ENCODE measurements around the gene ENDOV. TPM values are rescaled to one million over a fixed set of nuclear protein-coding genes. Genes with fewer than 3 reads are reported as not detected.

The ENDOV gene
- total and polyA plus RNA-seq, 5 experiments from 2014 or later: 7.5 to 20.6 (median 10.3) TPM

GRCh38 chr17:80470603-80471002, 55.6 kb downstream of the ENDOV start:
- peaks cover 18 to 28% (median 23%) of the 10 kb centered on the region in 4 donors for H3K4me1 Mint-ChIP-seq
- no peak for DNase-seq
- no peak for ATAC-seq
- H3K9me3 Mint-ChIP-seq: no peaks in the 10 kb centered on the region
- H3K36me3 Mint-ChIP-seq: peaks cover 0 to 5% (median 3%) of the 10 kb centered on the region in 3 donors
- H3K27ac Mint-ChIP-seq: peak overlapping the region in 1 of 10 donors; percentile 42
- POLR2A ChIA-PET: no interaction called here
- peaks cover 25 to 87% (median 53%) of the 10 kb centered on the region in 5 donors for H3K27me3 Mint-ChIP-seq
- peak overlapping the region in 1 of 10 donors; percentile 24 for H3K4me3 Mint-ChIP-seq

GRCh38 chr17:80471922-80472321, 57.0 kb downstream of the ENDOV start:
- Mint-ChIP-seq H3K4me3 (peak overlapping the region in 2 of 10 donors; percentile 19 to 41), H3K36me3 (peaks cover 0 to 5% (median 3%) of the 10 kb centered on the region in 3 donors), H3K27ac (peak overlapping the region in 2 of 10 donors; percentile 21 to 68), H3K27me3 (peaks cover 25 to 78% (median 50%) of the 10 kb centered on the region in 5 donors), H3K4me1 (peaks cover 18 to 28% (median 23%) of the 10 kb centered on the region in 4 donors), H3K9me3 (no peaks in the 10 kb centered on the region)
- peak in 1 of 2 donors; percentile 49 for ATAC-seq
- peak in 1 of 10 donors; percentile 15 for DNase-seq
- POLR2A ChIA-PET: interaction anchor here (1.1 kb wide), 1 partner anchor 17 kb away, joined by 4 read pairs; no protein-coding TSS in a partner anchor

- no peak for DNase-seq
- POLR2A ChIA-PET: interaction anchor here (1.1 kb wide), 1 partner anchor 18 kb away, joined by 4 read pairs; no protein-coding TSS in a partner anchor
- Mint-ChIP-seq H3K27me3 (peaks cover 17 to 68% (median 43%) of the 10 kb centered on the region in 5 donors), H3K4me3 (no peak overlapping the region), H3K9me3 (no peaks in the 10 kb centered on the region), H3K4me1 (peaks cover 18 to 28% (median 23%) of the 10 kb centered on the region in 4 donors), H3K36me3 (peaks cover 0 to 5% (median 3%) of the 10 kb centered on the region in 3 donors), H3K27ac (peak overlapping the region in 2 of 10 donors; percentile 18 to 65)
- no peak for ATAC-seq
Observed at GRCh38 chr17:80472996-80473395, 58.0 kb downstream of the ENDOV start.

- DNase-seq: no peak
- peaks cover 18 to 30% (median 24%) of the 10 kb centered on the region in 4 donors for H3K4me1 Mint-ChIP-seq
- POLR2A ChIA-PET: no interaction called here
- H3K27me3 Mint-ChIP-seq: peaks cover 13 to 61% (median 38%) of the 10 kb centered on the region in 5 donors
- H3K9me3 Mint-ChIP-seq: no peaks in the 10 kb centered on the region
- H3K27ac Mint-ChIP-seq: peak overlapping the region in 1 of 10 donors; percentile 65
- no peak overlapping the region for H3K4me3 Mint-ChIP-seq
- peaks cover 0 to 5% (median 0%) of the 10 kb centered on the region in 3 donors for H3K36me3 Mint-ChIP-seq
- no peak for ATAC-seq
Observed at GRCh38 chr17:80473701-80474100, 58.7 kb downstream of the ENDOV start.

- ATAC-seq: peak; percentile 9 to 26
- H3K4me1 Mint-ChIP-seq: peaks cover 20 to 37% (median 31%) of the 10 kb centered on the region in 4 donors
- peaks cover 16 to 61% (median 37%) of the 10 kb centered on the region in 5 donors for H3K27me3 Mint-ChIP-seq
- peak overlapping the region; percentile 63 to 87 (median 80) for H3K4me3 Mint-ChIP-seq
- peak overlapping the region in 2 of 10 donors; percentile 33 to 50 for H3K27ac Mint-ChIP-seq
- peaks cover 0 to 5% (median 0%) of the 10 kb centered on the region in 3 donors for H3K36me3 Mint-ChIP-seq
- H3K9me3 Mint-ChIP-seq: no peaks in the 10 kb centered on the region
- POLR2A ChIA-PET: interaction anchor here (0.8 to 2.6 kb wide), 2 partner anchors 20 to 383 kb away, joined by 3 to 15 read pairs; no protein-coding TSS in a partner anchor
- DNase-seq: peak in 1 of 10 donors; percentile 31
Observed at GRCh38 chr17:80474231-80474960, 59.4 kb downstream of the ENDOV start.

- Mint-ChIP-seq H3K9me3 (no peaks in the 10 kb centered on the region), H3K4me1 (peaks cover 20 to 37% (median 32%) of the 10 kb centered on the region in 4 donors), H3K27ac (peak overlapping the region in 2 of 10 donors; percentile 33 to 50), H3K4me3 (peak overlapping the region; percentile 63 to 87 (median 80)), H3K27me3 (peaks cover 22 to 66% (median 41%) of the 10 kb centered on the region in 5 donors), H3K36me3 (peaks cover 0 to 5% (median 0%) of the 10 kb centered on the region in 3 donors)
- DNase-seq: peak in 1 of 10 donors; percentile 20
- peak; percentile 37 to 48 for ATAC-seq
- POLR2A ChIA-PET: interaction anchor here (0.8 to 2.6 kb wide), 2 partner anchors 21 to 383 kb away, joined by 3 to 15 read pairs; no protein-coding TSS in a partner anchor
Observed at GRCh38 chr17:80474961-80475909, 60.3 kb downstream of the ENDOV start.

GRCh38 chr17:80475910-80476876, 61.2 kb downstream of the ENDOV start, which contains the start of gene NPTX1:
NPTX1 (minus strand) TSS chr17:80476607; CDS start chr17:80476446, 161 bp downstream.
- no peak within 1 kb of the TSS for H3K27ac Mint-ChIP-seq
- no peaks in the 10 kb centered on the region for H3K9me3 Mint-ChIP-seq
- peaks cover 20 to 37% (median 32%) of the 10 kb centered on the region in 4 donors for H3K4me1 Mint-ChIP-seq
- peaks cover 23 to 69% (median 43%) of the 10 kb centered on the region in 5 donors for H3K27me3 Mint-ChIP-seq
- POLR2A ChIA-PET: interaction anchor here (0.5 to 2.6 kb wide), 2 partner anchors 22 to 355 kb away, joined by 3 to 15 read pairs; no protein-coding TSS in a partner anchor
- H3K4me3 Mint-ChIP-seq: peak within 1 kb of the TSS; percentile 63 to 87 (median 78)
- ATAC-seq: peak; percentile 21 to 39
- peak in 2 of 10 donors; percentile 16 to 20 for DNase-seq
- H3K36me3 Mint-ChIP-seq: peaks cover 0 to 5% (median 0%) of the 10 kb centered on the region in 3 donors

GRCh38 chr17:80476877-80477646, 62.1 kb downstream of the ENDOV start:
- POLR2A ChIA-PET: interaction anchor here (0.5 to 2.6 kb wide), 2 partner anchors 22 to 356 kb away, joined by 3 to 15 read pairs; no protein-coding TSS in a partner anchor
- peaks cover 22 to 69% (median 40%) of the 10 kb centered on the region in 5 donors for H3K27me3 Mint-ChIP-seq
- peaks cover 0 to 5% (median 0%) of the 10 kb centered on the region in 3 donors for H3K36me3 Mint-ChIP-seq
- peaks cover 13 to 30% (median 27%) of the 10 kb centered on the region in 4 donors for H3K4me1 Mint-ChIP-seq
- no peak for DNase-seq
- no peaks in the 10 kb centered on the region for H3K9me3 Mint-ChIP-seq
- peak overlapping the region in 2 of 10 donors; percentile 40 to 41 for H3K4me3 Mint-ChIP-seq
- H3K27ac Mint-ChIP-seq: no peak overlapping the region
- no peak for ATAC-seq

GRCh38 chr17:80477647-80478478, 62.9 kb downstream of the ENDOV start:
- peaks cover 0 to 5% (median 0%) of the 10 kb centered on the region in 3 donors for H3K36me3 Mint-ChIP-seq
- H3K27ac Mint-ChIP-seq: no peak overlapping the region
- POLR2A ChIA-PET: interaction anchor here (0.6 kb wide), 1 partner anchor 329 kb away, joined by 3 read pairs; no protein-coding TSS in a partner anchor
- peaks cover 9 to 27% (median 22%) of the 10 kb centered on the region in 4 donors for H3K4me1 Mint-ChIP-seq
- no peaks in the 10 kb centered on the region for H3K9me3 Mint-ChIP-seq
- peaks cover 28 to 69% (median 45%) of the 10 kb centered on the region in 5 donors for H3K27me3 Mint-ChIP-seq
- peak; percentile 51 to 62 for ATAC-seq
- peak in 4 of 10 donors; percentile 26 to 46 (median 40) for DNase-seq
- H3K4me3 Mint-ChIP-seq: peak overlapping the region in 1 of 10 donors; percentile 56
